ENCODE data around the gene ACVR2A.
A peak's percentile ranks its signal among the peaks of the same experiment; 100 is the strongest.

ACVR2A gene

DNA sequence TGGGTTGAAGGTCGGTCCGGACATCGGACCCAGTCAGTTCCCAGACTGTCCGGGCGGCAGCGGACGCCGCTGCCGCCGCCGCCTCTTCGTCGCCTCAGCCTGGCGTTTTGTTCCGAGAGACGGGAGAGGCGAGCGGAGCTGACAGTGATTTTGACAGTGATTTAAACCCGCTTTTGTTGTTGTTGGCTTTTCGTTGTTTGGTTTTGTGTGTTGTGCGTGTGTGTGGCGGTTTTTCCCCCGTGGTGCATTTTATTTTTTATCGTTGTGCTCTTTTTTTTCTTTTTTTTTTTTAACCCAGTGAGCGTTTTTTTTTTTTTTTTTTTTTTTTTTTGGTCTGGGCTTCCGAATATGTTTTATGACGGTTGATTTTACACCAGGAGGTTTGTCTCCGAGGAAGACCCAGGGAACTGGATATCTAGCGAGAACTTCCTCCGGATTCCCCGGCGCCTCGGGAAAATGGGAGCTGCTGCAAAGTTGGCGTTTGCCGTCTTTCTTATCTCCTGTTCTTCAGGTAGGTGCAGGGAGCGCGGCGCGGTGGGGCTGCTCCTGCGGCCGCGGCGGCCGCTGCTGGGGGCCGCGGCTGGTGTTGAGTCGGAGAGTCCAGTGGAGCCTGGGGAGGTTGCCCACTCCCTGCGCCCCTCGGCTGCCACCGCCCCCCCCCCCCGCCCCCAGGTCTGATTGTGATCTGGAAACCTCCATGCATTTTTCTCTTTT is at the start of gene ACVR2A:
Gene ACVR2A (plus strand): TSS at position 333 of the 714 bp plus-strand sequence. CDS start 124 bp downstream, at position 457.
- TF ChIP-seq, protein P1, sequence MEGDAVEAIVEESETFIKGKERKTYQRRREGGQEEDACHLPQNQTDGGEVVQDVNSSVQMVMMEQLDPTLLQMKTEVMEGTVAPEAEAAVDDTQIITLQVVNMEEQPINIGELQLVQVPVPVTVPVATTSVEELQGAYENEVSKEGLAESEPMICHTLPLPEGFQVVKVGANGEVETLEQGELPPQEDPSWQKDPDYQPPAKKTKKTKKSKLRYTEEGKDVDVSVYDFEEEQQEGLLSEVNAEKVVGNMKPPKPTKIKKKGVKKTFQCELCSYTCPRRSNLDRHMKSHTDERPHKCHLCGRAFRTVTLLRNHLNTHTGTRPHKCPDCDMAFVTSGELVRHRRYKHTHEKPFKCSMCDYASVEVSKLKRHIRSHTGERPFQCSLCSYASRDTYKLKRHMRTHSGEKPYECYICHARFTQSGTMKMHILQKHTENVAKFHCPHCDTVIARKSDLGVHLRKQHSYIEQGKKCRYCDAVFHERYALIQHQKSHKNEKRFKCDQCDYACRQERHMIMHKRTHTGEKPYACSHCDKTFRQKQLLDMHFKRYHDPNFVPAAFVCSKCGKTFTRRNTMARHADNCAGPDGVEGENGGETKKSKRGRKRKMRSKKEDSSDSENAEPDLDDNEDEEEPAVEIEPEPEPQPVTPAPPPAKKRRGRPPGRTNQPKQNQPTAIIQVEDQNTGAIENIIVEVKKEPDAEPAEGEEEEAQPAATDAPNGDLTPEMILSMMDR (IDR thresholded peaks at IDR 0.05; ENCODE audit: low read depth, low read length): no peak
- Histone ChIP-seq H3K36me3 (no peaks in the 10 kb centered on the region; the same call in none of the 2 replicates), H3K9me3 (ENCODE audit: severe bottlenecking) (no peaks in the 10 kb centered on the region), H3K27ac (peak within 1 kb of the TSS; percentile 98), H3K27me3 (ENCODE audit: insufficient read depth, low read depth, severe bottlenecking) (no peaks in the 10 kb centered on the region), H3K4me3 (ENCODE audit: low read depth, low read length) (peak within 1 kb of the TSS; percentile 92)
- DNase-seq: peak; percentile 45

DNA sequence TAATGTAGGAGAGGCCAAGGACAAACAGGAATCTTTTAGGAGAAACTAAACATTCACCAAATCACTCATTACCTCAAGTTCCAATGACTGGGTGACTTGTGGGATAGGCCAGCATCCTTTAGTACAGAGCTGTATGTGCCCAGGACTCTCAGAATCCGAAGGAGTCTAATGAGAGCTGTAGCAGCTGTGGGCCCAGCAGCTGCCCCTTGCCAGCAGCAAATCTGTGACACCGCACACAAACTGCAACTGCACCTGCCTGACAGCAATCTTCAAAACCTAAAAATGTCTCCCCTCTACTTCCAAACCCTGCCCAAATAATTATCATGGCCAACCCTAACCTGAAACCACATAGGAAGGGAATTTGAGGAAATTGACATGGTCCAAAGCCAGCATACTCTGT is 44.5 kb upstream of the ACVR2A start:
- Histone ChIP-seq H3K9me3 (ENCODE audit: severe bottlenecking) (no peaks in the 10 kb centered on the region), H3K36me3 (no peaks in the 10 kb centered on the region), H3K27me3 (ENCODE audit: insufficient read depth, low read depth, severe bottlenecking) (no peaks in the 10 kb centered on the region), H3K27ac (no peak overlapping the region), H3K4me3 (ENCODE audit: low read depth, low read length) (no peak overlapping the region)
- DNase-seq: no peak
- TF ChIP-seq, protein P1 (IDR thresholded peaks at IDR 0.05; ENCODE audit: low read depth, low read length): no peak

DNA sequence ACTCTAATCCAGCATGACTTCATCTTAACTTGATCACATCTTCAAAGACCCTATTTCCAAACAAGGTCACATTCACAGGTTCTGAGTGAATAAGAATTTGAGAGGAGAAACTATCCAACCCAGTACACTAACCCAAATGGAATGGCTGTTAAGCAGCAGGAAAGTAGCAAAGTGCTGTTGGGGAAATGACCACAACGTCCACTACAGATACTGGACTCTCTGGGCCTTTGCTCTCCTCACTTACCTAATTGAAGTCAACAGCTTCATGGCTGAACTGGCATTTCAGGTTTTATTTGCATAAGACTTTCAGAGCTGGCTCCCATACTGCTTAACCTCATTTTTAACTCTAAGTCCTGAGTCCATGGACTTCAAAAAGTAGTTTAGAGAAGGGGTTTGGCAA is 38.0 kb upstream of the ACVR2A start:
- Histone ChIP-seq H3K9me3 (ENCODE audit: severe bottlenecking) (no peaks in the 10 kb centered on the region), H3K27ac (no peak overlapping the region), H3K36me3 (no peaks in the 10 kb centered on the region), H3K4me3 (ENCODE audit: low read depth, low read length) (no peak overlapping the region), H3K27me3 (ENCODE audit: insufficient read depth, low read depth, severe bottlenecking) (no peaks in the 10 kb centered on the region)
- DNase-seq: no peak
- TF ChIP-seq, protein P1 (IDR thresholded peaks at IDR 0.05; ENCODE audit: low read depth, low read length): no peak

DNA sequence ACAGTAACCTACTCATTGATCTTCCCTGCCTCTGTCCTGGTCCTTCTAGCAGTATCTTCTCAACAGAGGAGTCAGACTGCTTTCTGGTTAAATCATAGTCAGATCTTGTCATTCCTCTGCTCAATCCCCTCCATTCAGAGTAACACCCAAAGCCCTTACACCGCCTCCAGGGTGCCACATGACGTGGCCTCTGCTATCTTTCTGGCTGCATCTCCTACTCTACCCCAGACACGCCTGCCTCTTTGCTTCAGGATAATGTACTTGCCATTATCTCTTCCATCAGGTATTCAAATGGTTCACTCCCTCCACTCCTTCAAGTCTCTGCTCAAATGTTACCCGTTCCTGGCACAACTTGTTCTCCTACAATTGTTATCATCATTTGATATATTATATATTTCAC is 36.3 kb upstream of the ACVR2A start:
- TF ChIP-seq, protein P1 (IDR thresholded peaks at IDR 0.05; ENCODE audit: low read depth, low read length): no peak
- DNase-seq: no peak
- Histone ChIP-seq H3K27ac (no peak overlapping the region), H3K27me3 (ENCODE audit: insufficient read depth, low read depth, severe bottlenecking) (no peaks in the 10 kb centered on the region), H3K9me3 (ENCODE audit: severe bottlenecking) (no peaks in the 10 kb centered on the region), H3K36me3 (no peaks in the 10 kb centered on the region), H3K4me3 (ENCODE audit: low read depth, low read length) (no peak overlapping the region)

DNA sequence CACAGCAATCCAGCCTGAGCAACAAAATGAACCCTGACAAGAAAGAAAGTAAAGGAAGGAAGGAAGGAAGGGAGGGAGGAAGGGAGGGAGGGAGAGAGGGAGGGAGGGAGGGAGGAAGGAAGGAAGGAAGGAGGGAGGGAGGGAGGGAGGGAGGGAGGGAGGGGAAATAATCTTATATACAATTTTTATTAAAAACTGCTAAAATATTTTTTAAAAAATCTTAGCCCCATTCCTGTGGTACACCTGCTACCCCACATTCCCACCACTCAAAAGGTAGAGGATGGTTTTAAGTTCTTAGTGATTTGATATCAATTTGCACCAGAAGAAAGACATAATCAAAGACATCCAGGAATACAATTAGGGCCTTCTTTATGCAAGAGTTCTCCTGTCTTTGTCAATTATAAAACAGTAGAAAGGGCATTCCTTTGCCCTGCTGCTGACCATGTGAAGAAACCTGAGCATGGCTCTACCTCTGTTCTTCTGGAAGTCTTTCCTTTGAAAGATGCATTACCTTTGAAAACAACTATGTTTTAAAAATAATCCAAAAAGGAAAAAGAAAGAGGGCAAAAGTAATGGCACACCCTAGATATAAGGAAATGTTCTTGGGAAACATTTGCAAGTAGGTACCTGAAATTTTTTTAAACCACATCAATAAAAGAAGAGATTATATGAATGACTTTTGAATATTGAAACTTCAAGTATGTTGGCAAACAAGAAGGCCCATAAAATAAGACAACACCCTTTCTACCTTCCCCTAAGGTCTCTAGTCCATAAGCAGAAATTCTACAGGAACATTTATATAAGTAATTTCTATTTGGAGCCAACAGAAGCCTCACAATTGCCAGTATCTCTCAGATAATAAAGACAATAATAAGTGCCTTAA is 33.7 kb upstream of the ACVR2A start:
- H3K9me3 ChIP-seq (ENCODE audit: severe bottlenecking): no peaks in the 10 kb centered on the region
- DNase-seq: no peak
- no peak overlapping the region for H3K4me3 ChIP-seq (ENCODE audit: low read depth, low read length)
- no peaks in the 10 kb centered on the region for H3K36me3 ChIP-seq
- no peaks in the 10 kb centered on the region for H3K27me3 ChIP-seq (ENCODE audit: insufficient read depth, low read depth, severe bottlenecking)
- TF ChIP-seq, protein P1 (IDR thresholded peaks at IDR 0.05; ENCODE audit: low read depth, low read length): no peak
- no peak overlapping the region for H3K27ac ChIP-seq
